ENCODE measurements around the gene ZNF664. TPM values are rescaled to one million over a fixed set of nuclear protein-coding genes. Genes with fewer than 3 reads are reported as not detected.
A peak's percentile ranks its signal among the peaks of the same experiment; 100 is the strongest.

The ZNF664 gene
- polyA plus RNA-seq, 3 donors, result 1.5 to 20.9 (median 2.7) TPM

GRCh38 chr12:124010687-124011086, 37.7 kb downstream of the ZNF664 start:
- Histone ChIP-seq H3K4me3 (replicated peaks in 1 of 3; ENCODE audit: low read depth in 2 of 3, low read length in 3 of 3) (no peak overlapping the region), H3K9ac (ENCODE audit: insufficient read depth, low read length, poor library complexity, severe bottlenecking) (no peak overlapping the region), H3K79me2 (ENCODE audit: insufficient read depth, low read length) (no peaks in the 10 kb centered on the region), H3K4me2 (replicated peaks; ENCODE audit: extremely low read depth, low read length, poor library complexity, severe bottlenecking) (no peak overlapping the region), H3K4me1 (ENCODE audit: control insufficient read depth in 1 of 2, insufficient read depth in 2 of 2, low read length in 2 of 2) (peaks cover 21 to 27% of the 10 kb centered on the region in 2 donors), H3K27me3 (ENCODE audit: control insufficient read depth in 2 of 2, insufficient read depth in 2 of 2, low read length in 2 of 2) (no peaks in the 10 kb centered on the region), H3K9me3 (replicated peaks in 1 of 2; ENCODE audit: control insufficient read depth in 1 of 2, insufficient read depth in 1 of 2, low read length in 2 of 2) (no peaks in the 10 kb centered on the region), H2AFZ (ENCODE audit: insufficient read depth, low read depth, low read length, poor library complexity, severe bottlenecking) (no peak overlapping the region), H3K36me3 (replicated peaks in 1 of 2; ENCODE audit: control insufficient read depth in 1 of 2, insufficient read depth in 2 of 2, low read length in 2 of 2) (peaks cover 12 to 29% of the 10 kb centered on the region in 2 donors), H3K27ac (ENCODE audit: low read depth in 1 of 2, low read length in 2 of 2) (no peak overlapping the region), H4K20me1 (ENCODE audit: insufficient read depth, low read length) (no peaks in the 10 kb centered on the region)
- peaks cover 24 to 28% of the 10 kb centered on the region in 2 donors for H3K36me3 Mint-ChIP-seq
- no peaks in the 10 kb centered on the region for H3K27me3 Mint-ChIP-seq (ENCODE audit: low read depth in 3 of 3)
- WGBS (ENCODE audit: insufficient coverage), result 100% methylated on average over 1 of the region's 3 CpGs
- intact Hi-C loops (cut with micrococcal nuclease), result no loop called here
- no peak for TF ChIP-seq CTCF (IDR thresholded peaks at IDR 0.05)
- no peaks in the 10 kb centered on the region for H3K9me3 Mint-ChIP-seq
- DNase-seq, result no peak
- no peak overlapping the region for H3K4me3 Mint-ChIP-seq
- peak overlapping the region in 1 of 7 donors; percentile 44 for H3K27ac Mint-ChIP-seq
- H3K4me1 Mint-ChIP-seq, result peaks cover 25% of the 10 kb centered on the region

- no peaks in the 10 kb centered on the region for H3K27me3 ChIP-seq (ENCODE audit: control insufficient read depth in 2 of 2, insufficient read depth in 2 of 2, low read length in 2 of 2)
- no peak for DNase-seq
- Mint-ChIP-seq H3K4me1 (peaks cover 18% of the 10 kb centered on the region), H3K4me3 (no peak overlapping the region), H3K27me3 (ENCODE audit: low read depth in 3 of 3) (no peaks in the 10 kb centered on the region), H3K9me3 (no peaks in the 10 kb centered on the region), H3K27ac (no peak overlapping the region), H3K36me3 (peaks cover 24 to 26% of the 10 kb centered on the region in 2 donors)
- peaks cover 15 to 18% of the 10 kb centered on the region in 2 donors for H3K4me1 ChIP-seq (ENCODE audit: control insufficient read depth in 1 of 2, insufficient read depth in 2 of 2, low read length in 2 of 2)
- H3K4me3 ChIP-seq (replicated peaks in 1 of 3; ENCODE audit: low read depth in 2 of 3, low read length in 3 of 3), result no peak overlapping the region
- no peak overlapping the region for H3K27ac ChIP-seq (ENCODE audit: low read depth in 1 of 2, low read length in 2 of 2)
- peaks cover 12 to 29% of the 10 kb centered on the region in 2 donors for H3K36me3 ChIP-seq (replicated peaks in 1 of 2; ENCODE audit: control insufficient read depth in 1 of 2, insufficient read depth in 2 of 2, low read length in 2 of 2)
- 96% methylated on average over 7 of the region's 8 CpGs for WGBS (ENCODE audit: insufficient coverage)
- no peaks in the 10 kb centered on the region for H3K9me3 ChIP-seq (replicated peaks in 1 of 2; ENCODE audit: control insufficient read depth in 1 of 2, insufficient read depth in 1 of 2, low read length in 2 of 2)
- no peak overlapping the region for H3K4me2 ChIP-seq (replicated peaks; ENCODE audit: extremely low read depth, low read length, poor library complexity, severe bottlenecking)
- H3K79me2 ChIP-seq (ENCODE audit: insufficient read depth, low read length), result no peaks in the 10 kb centered on the region
- intact Hi-C loops (cut with micrococcal nuclease), result no loop called here
- no peak for TF ChIP-seq CTCF (IDR thresholded peaks at IDR 0.05)
- no peaks in the 10 kb centered on the region for H4K20me1 ChIP-seq (ENCODE audit: insufficient read depth, low read length)
- H3K9ac ChIP-seq (ENCODE audit: insufficient read depth, low read length, poor library complexity, severe bottlenecking), result no peak overlapping the region
- H2AFZ ChIP-seq (ENCODE audit: insufficient read depth, low read depth, low read length, poor library complexity, severe bottlenecking), result no peak overlapping the region
Measured at GRCh38 chr12:124011435-124012115, 38.6 kb downstream of the ZNF664 start.
